DND-41 (cell line): Measurements from ENCODE around the gene ACSL3.

Experiments used
- CTCF ChIP-seq: IDR thresholded peaks from 2 replicates; pipeline ENCODE4 v1.5.1; 2012; ENCODE audit warnings: borderline replicate concordance, low read length, moderate library complexity, mild to moderate bottlenecking; ENCODE audit not compliant: poor library complexity, severe bottlenecking; ENCODE audit errors: extremely low read depth
- EZH2 ChIP-seq: IDR thresholded peaks from 3 replicates; pipeline ENCODE4 v1.6.1; 2012; ENCODE audit warnings: borderline replicate concordance, low read depth, mild to moderate bottlenecking, moderate library complexity, low read length, inconsistent platforms; ENCODE audit not compliant: severe bottlenecking

GRCh38 chr2:222899413-222900181 is 38.8 kb downstream of the ACSL3 start:
- TF ChIP-seq CTCF (no peak), EZH2 (no peak)
